Thyroid gland (tissue), 4 donors: ENCODE results near the gene SHQ1.

Experiments used
- POLR2A ChIP-seq, 2 donors: fragments of 450-650 bp; IDR thresholded peaks; one replicate each; pipeline ENCODE4 v1.6.1; 2017; ENCODE audit warnings: antibody characterized with exemption in 2 of 2, mild to moderate bottlenecking in 2 of 2, moderate library complexity in 1 of 2
- TF ChIP-seq, protein P1 (sequence below), 6 experiments: fragments of 200-600 bp in 3 of 6; fragments of 450-650 bp in 3 of 6; sonication (generic) in 3 of 6; IDR thresholded peaks; one replicate each; pipeline ENCODE4 v1.5.1; 2016 to 2019; ENCODE audit warnings: antibody characterized with exemption in 6 of 6, mild to moderate bottlenecking in 2 of 6, inconsistent platforms in 1 of 6, moderate library complexity in 1 of 6

DNA sequence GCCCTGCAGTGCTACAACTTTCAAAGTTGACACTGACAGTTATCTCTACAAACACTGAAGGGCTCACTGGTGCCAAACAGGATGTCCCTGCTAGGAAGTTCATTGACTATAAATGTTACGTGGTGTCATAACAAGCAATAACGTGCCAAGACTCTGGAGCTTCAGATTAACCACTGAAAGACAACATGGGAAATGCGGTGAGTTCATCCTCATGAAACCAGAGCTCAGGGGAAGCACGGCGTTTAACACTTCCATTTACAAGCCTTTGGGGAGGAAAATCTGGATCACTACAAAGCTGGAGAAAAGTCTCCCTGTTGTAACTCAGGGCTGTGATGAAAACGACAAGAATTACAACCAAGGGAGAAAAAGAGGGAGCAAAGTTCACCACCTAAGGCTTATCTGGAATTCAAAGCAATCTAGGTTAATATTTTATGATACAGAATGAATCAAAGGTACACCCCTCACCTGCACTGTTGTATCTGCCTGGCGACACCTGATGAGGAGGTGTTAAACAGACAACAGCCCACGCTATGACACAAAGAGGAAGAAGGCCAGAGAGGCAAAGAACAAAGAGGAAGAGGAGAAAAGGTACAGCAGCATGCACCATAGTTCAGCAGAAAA is 27.0 kb downstream of the SHQ1 start:
- TF ChIP-seq POLR2A (IDR thresholded peaks at IDR 0.05), result no peak
- TF ChIP-seq, protein P1, sequence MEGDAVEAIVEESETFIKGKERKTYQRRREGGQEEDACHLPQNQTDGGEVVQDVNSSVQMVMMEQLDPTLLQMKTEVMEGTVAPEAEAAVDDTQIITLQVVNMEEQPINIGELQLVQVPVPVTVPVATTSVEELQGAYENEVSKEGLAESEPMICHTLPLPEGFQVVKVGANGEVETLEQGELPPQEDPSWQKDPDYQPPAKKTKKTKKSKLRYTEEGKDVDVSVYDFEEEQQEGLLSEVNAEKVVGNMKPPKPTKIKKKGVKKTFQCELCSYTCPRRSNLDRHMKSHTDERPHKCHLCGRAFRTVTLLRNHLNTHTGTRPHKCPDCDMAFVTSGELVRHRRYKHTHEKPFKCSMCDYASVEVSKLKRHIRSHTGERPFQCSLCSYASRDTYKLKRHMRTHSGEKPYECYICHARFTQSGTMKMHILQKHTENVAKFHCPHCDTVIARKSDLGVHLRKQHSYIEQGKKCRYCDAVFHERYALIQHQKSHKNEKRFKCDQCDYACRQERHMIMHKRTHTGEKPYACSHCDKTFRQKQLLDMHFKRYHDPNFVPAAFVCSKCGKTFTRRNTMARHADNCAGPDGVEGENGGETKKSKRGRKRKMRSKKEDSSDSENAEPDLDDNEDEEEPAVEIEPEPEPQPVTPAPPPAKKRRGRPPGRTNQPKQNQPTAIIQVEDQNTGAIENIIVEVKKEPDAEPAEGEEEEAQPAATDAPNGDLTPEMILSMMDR (IDR thresholded peaks at IDR 0.05), result no peak
